ENCODE data around the gene AXIN1.
"Not testable (repeated sequence)": the region's sequence is repeated elsewhere in the genome, so short reads cannot be mapped to it uniquely, and the experiment has no call there.

The AXIN1 gene

GRCh38 chr16:364595-365491 lies 12.3 kb upstream of the AXIN1 start:
- no peaks in the 10 kb centered on the region for H3F3A ChIP-seq (ENCODE audit: low read depth)
- no peaks in the 10 kb centered on the region for H3K9me2 ChIP-seq (replicated peaks; ENCODE audit: low read depth, low read length)
- H3K9ac ChIP-seq (ENCODE audit: low read depth, low read length, poor library complexity, severe bottlenecking): no peak overlapping the region
- no peak overlapping the region for H2AFZ ChIP-seq (ENCODE audit: low read length)
- no peak for TF ChIP-seq CTCF (conservative IDR thresholded peaks at IDR 0.05; ENCODE audit: low read length)
- no peak for TF ChIP-seq EZH2phosphoT487 (IDR thresholded peaks at IDR 0.05; ENCODE audit: borderline replicate concordance)
- no peaks in the 10 kb centered on the region for H3K27me3 ChIP-seq (ENCODE audit: insufficient read depth, low read length, poor library complexity, severe bottlenecking)
- H3K9me3 ChIP-seq (ENCODE audit: insufficient read depth, low read depth, low read length): no peaks in the 10 kb centered on the region
- peaks cover 4% of the 10 kb centered on the region; the same call in 1 of the 2 replicates for H3K79me2 ChIP-seq (ENCODE audit: insufficient read depth, low read length)
- no peak overlapping the region for H3K4me3 ChIP-seq (ENCODE audit: low read length, poor library complexity, severe bottlenecking)
- no peaks in the 10 kb centered on the region; the same call in 1 of the 2 replicates for H3K36me3 ChIP-seq (ENCODE audit: insufficient read depth, low read length)
- no peaks in the 10 kb centered on the region for H4K20me1 ChIP-seq (ENCODE audit: insufficient read depth, low read length, poor library complexity, severe bottlenecking)
- H3K4me1 ChIP-seq (ENCODE audit: insufficient read depth, low read length, poor library complexity, severe bottlenecking): no peaks in the 10 kb centered on the region
- no peak overlapping the region for H3K4me2 ChIP-seq (ENCODE audit: low read depth, low read length, poor library complexity, severe bottlenecking)

GRCh38 chr16:363766-364490 lies 11.4 kb upstream of the AXIN1 start:
- H3K4me2 ChIP-seq (ENCODE audit: low read depth, low read length, poor library complexity, severe bottlenecking): no peak overlapping the region
- no peaks in the 10 kb centered on the region for H3K79me2 ChIP-seq (ENCODE audit: insufficient read depth, low read length)
- no peaks in the 10 kb centered on the region; the same call in 1 of the 2 replicates for H3K36me3 ChIP-seq (ENCODE audit: insufficient read depth, low read length)
- TF ChIP-seq CTCF (conservative IDR thresholded peaks at IDR 0.05; ENCODE audit: low read length): no peak
- TF ChIP-seq EZH2phosphoT487 (IDR thresholded peaks at IDR 0.05; ENCODE audit: borderline replicate concordance): no peak
- H4K20me1 ChIP-seq (ENCODE audit: insufficient read depth, low read length, poor library complexity, severe bottlenecking): no peaks in the 10 kb centered on the region
- H2AFZ ChIP-seq (ENCODE audit: low read length): no peak overlapping the region
- no peaks in the 10 kb centered on the region for H3K9me3 ChIP-seq (ENCODE audit: insufficient read depth, low read depth, low read length)
- no peaks in the 10 kb centered on the region for H3F3A ChIP-seq (ENCODE audit: low read depth)
- no peak overlapping the region for H3K9ac ChIP-seq (ENCODE audit: low read depth, low read length, poor library complexity, severe bottlenecking)
- no peaks in the 10 kb centered on the region for H3K4me1 ChIP-seq (ENCODE audit: insufficient read depth, low read length, poor library complexity, severe bottlenecking)
- H3K9me2 ChIP-seq (replicated peaks; ENCODE audit: low read depth, low read length): no peaks in the 10 kb centered on the region
- no peak overlapping the region for H3K4me3 ChIP-seq (ENCODE audit: low read length, poor library complexity, severe bottlenecking)
- H3K27me3 ChIP-seq (ENCODE audit: insufficient read depth, low read length, poor library complexity, severe bottlenecking): no peaks in the 10 kb centered on the region

- Histone ChIP-seq H3K4me1 (ENCODE audit: insufficient read depth, low read length, poor library complexity, severe bottlenecking) (no peaks in the 10 kb centered on the region), H3K9me2 (replicated peaks; ENCODE audit: low read depth, low read length) (no peaks in the 10 kb centered on the region), H3K27me3 (ENCODE audit: insufficient read depth, low read length, poor library complexity, severe bottlenecking) (no peaks in the 10 kb centered on the region), H3K4me3 (ENCODE audit: low read length, poor library complexity, severe bottlenecking) (no peak overlapping the region), H3K4me2 (ENCODE audit: low read depth, low read length, poor library complexity, severe bottlenecking) (no peak overlapping the region), H4K20me1 (ENCODE audit: insufficient read depth, low read length, poor library complexity, severe bottlenecking) (no peaks in the 10 kb centered on the region), H2AFZ (ENCODE audit: low read length) (no peak overlapping the region), H3K9ac (ENCODE audit: low read depth, low read length, poor library complexity, severe bottlenecking) (no peak overlapping the region), H3K36me3 (ENCODE audit: insufficient read depth, low read length) (no peaks in the 10 kb centered on the region; the same call in 1 of the 2 replicates), H3K9me3 (ENCODE audit: insufficient read depth, low read depth, low read length) (no peaks in the 10 kb centered on the region), H3K79me2 (ENCODE audit: insufficient read depth, low read length) (no peaks in the 10 kb centered on the region), H3F3A (ENCODE audit: low read depth) (no peaks in the 10 kb centered on the region)
- TF ChIP-seq CTCF (conservative IDR thresholded peaks at IDR 0.05; ENCODE audit: low read length) (no peak), EZH2phosphoT487 (IDR thresholded peaks at IDR 0.05; ENCODE audit: borderline replicate concordance) (no peak)
These were observed 10.7 kb upstream of the AXIN1 start for GRCh38 chr16:363110-363765.

GRCh38 chr16:362702-362999 lies 10.1 kb upstream of the AXIN1 start:
- not testable (repeated sequence) for H3K36me3 ChIP-seq (ENCODE audit: insufficient read depth, low read length); H3K27me3 ChIP-seq (ENCODE audit: insufficient read depth, low read length, poor library complexity, severe bottlenecking); H2AFZ ChIP-seq (ENCODE audit: low read length); H3K4me2 ChIP-seq (ENCODE audit: low read depth, low read length, poor library complexity, severe bottlenecking); H3F3A ChIP-seq (ENCODE audit: low read depth); H4K20me1 ChIP-seq (ENCODE audit: insufficient read depth, low read length, poor library complexity, severe bottlenecking); H3K9me2 ChIP-seq (replicated peaks; ENCODE audit: low read depth, low read length); H3K9me3 ChIP-seq (ENCODE audit: insufficient read depth, low read depth, low read length); H3K79me2 ChIP-seq (ENCODE audit: insufficient read depth, low read length); H3K4me3 ChIP-seq (ENCODE audit: low read length, poor library complexity, severe bottlenecking); H3K4me1 ChIP-seq (ENCODE audit: insufficient read depth, low read length, poor library complexity, severe bottlenecking); H3K9ac ChIP-seq (ENCODE audit: low read depth, low read length, poor library complexity, severe bottlenecking)

Measured in Loucy (cell line).